ENCODE data around the gene FBH1.
"Not testable (repeated sequence)": the region's sequence is repeated elsewhere in the genome, so short reads cannot be mapped to it uniquely, and the experiment has no call there.

The FBH1 gene

DNA sequence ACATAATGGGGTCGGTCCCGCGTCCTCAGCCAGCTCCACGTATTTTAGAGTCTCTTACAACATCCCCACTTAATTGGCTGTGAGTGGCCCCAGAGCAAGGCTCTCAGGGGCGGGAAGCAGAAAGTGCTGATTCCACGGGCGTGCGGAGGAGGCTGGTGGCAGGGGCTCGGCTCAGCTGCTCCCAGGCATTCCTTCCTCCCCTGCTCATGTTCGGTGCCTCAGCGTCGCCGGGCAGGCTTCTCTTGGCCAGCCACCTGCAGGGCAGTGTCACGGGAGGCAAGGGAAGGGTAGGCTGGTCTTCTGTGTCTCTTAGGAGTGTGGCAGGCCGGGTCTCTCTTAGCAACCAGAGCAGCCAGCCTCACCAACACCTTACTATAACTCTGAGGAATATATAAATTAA is 53.5 kb downstream of the FBH1 start:
- no peak for DNase-seq

- peak; percentile 31 for DNase-seq
Measured at GRCh38 chr10:5944389-5945189, 54.5 kb downstream of the FBH1 start.

GRCh38 chr10:5945190-5945509 is 55.1 kb downstream of the FBH1 start:
- DNase-seq = no peak

DNA sequence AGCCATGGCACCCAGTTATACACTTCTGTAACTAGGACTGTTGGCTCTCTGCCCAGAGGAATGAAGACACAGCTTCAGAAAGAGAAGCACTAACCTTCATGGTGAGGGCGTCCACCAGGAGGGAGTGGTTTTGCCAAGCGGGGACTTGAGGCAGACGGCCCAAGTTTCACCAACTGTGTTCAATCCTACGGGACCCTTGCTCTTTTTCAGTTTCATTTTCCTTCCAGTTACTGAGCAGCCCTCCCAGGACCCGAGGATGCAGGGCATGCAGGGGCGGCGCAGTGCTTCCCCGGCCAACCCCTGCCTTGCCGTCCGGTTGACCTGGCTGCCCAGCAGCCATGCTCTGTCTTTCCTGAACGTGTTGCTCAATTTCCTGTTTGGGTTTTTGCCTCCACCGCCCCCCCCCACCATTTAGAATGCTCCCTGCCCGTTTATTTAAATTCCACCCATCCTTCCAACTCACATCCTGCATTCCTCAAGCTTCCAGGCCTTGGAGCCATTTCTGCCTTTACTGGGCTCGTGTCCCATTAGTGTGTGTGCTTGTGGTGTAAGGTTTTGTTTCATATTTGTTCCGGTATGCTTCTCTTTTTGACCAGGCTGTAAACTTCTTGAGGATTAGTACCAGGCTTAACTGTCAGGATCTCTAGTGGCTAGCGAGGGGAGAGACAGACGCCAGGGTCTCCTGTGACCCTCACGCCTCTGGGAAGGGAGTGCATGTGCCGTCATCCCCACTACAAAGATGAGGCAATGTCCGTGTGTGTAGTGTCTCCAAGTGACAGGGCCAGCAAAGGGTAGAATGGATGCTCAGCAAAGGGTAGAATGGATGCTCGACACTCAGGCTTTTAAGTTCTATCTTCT is 55.7 kb downstream of the FBH1 start:
- DNase-seq = no peak

- DNase-seq = not testable (repeated sequence)
Measured at GRCh38 chr10:5946419-5946775, 56.4 kb downstream of the FBH1 start.

DNA sequence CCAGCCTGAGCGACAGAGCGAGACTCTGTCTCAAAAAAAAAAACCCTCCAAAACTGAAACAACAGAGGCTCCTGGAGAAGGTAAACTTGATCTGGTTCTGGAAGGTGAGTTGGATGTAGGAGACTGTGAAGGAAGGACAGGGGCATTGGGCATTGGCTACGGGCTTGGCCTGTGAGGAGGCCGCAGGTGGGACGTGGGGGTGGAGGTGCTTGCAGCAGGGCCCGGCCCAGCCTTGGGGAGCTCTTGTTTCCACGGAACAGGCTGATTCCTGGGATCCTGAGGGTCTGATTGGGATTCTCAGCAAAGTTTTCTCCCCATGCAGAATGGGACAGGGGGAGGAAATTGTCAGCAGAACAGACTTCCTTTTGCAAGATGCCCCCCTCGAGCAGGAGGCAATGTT is 56.7 kb downstream of the FBH1 start:
- DNase-seq = no peak

- DNase-seq = no peak
Measured at GRCh38 chr10:5947471-5948207, 57.6 kb downstream of the FBH1 start.

GRCh38 chr10:5948208-5948585 is 58.2 kb downstream of the FBH1 start:
- DNase-seq = no peak

DNA sequence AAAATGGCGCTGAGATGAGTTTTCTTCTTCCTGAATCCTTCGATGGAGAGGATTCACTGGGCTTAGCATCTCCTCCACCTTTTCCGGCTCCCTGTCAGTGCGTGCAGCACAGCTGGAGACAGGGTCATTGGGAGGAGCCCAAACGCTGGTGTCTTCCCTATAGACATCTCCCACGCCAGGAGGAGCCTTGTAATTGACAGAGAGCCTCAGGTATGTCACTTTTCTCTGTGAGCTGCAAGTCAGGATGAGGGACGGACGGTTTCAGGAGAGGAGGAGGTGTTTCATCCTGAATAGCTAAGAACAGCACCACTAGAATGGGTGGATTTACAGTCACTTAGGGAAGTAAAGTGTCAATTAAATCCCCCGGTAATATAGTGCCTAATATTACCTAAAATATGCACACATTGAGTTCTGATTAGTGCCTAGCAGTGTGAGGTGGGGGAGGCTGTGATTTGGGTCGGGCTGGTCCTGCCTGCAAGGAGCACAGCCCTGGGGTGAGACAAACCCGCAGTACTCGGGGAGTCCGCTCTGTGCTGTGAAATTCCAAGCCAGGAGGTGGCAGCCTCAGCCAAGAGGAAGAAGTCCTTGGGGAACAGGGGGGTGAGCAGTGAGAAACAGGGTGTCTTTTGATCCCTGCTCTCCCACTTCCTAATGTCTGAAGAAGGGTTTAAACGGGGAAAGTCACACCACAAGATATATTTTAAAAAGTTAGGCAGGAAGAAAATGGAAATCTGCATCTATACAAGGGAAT is 59.1 kb downstream of the FBH1 start:
- no peak for DNase-seq

GRCh38 chr10:5951167-5951711 is 61.2 kb downstream of the FBH1 start:
- DNase-seq = no peak

- no peak for DNase-seq
Measured at GRCh38 chr10:5951721-5952407, 61.8 kb downstream of the FBH1 start.

DNA sequence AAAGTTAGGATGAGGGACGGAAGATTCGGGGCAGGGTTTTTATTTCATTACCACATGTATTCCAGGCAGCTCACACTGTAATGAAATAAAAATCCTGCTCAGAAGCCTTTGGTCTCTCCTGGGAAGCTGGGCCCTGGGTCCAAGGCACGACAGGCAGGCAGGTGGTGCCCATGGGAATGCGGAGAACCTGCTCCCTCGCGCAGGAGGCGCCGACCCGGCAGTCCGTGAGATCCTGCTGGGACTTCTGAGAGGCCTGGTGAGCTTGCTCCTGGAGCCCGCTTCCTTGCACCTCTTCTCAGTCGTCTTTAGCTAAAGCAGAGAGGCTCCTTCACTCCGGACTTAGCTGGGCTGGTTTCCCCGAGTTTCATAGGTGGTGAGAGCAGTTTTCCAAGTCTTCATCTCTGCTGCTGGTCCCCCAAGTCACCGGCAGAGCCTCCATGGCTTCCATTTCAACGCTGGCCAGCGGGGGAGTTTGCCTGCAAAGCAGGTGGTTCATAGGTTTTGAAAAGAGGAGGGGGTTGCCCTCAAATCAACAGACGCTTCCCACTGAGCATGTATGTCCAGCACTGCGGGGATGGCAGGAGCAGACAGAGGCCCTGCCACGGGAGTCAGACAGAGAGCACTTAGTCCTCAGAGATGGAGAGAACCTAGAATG is 62.8 kb downstream of the FBH1 start:
- no peak for DNase-seq

DNA sequence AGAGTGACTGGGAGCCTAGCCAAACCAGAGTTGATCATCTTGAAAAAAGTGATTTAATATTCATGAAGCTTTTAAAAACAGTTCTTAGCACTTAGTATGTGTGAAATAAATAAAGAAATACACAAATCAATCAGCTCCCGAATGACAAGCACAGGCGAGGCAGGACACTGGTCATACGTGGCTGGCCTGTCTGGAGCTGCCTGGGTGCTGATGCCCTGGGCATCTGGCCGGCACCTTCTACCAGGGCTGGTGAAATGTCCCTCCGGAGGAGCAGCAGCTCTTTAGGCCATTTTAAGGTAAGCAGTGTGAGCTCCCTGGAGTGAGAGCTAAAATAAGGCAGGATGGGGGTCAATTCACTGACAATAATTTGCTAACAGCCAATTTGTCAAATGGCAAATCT is 63.6 kb downstream of the FBH1 start:
- no peak for DNase-seq

DNA sequence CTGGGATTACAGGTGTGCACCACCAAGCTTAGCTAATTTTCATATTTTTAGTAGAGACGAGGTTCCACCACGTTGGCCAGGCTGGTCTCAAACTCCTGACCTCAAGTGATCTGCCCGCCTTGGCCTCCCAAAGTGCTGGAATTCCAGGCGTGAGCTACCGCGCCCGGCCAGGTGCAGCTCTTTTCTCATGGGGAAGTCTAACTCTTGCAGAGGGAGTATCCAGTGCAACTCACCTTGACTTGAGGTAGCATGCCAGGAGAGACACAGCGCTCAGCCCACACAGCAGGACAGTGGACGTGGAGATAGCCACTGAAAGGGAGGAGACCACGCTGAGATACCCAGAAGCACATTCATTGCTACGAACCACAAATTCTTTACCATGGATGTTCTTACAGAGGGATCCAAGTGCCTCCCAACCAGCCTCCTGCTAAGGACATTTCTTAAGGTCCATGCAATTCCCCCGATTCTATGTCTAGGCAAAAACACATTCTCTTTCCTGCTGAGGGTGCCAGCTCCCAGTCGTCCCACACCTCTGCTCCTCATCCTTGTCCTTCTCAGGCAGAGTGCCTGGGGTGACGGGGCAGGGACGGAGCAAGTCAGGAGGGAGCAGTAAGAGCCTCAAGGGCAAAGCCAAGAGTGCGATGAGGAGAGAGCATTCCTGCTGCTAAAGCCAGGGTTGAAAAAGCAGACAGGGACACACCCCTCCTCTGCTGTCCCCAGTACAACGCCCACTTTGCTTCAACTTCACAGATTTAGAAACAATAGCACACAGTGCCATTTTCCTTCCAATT is 66.3 kb downstream of the FBH1 start:
- DNase-seq = no peak

- no peak for DNase-seq
Measured at GRCh38 chr10:5958077-5958476, 68.0 kb downstream of the FBH1 start.

- no peak for DNase-seq
Measured at GRCh38 chr10:5958675-5959074, 68.6 kb downstream of the FBH1 start.

DNA sequence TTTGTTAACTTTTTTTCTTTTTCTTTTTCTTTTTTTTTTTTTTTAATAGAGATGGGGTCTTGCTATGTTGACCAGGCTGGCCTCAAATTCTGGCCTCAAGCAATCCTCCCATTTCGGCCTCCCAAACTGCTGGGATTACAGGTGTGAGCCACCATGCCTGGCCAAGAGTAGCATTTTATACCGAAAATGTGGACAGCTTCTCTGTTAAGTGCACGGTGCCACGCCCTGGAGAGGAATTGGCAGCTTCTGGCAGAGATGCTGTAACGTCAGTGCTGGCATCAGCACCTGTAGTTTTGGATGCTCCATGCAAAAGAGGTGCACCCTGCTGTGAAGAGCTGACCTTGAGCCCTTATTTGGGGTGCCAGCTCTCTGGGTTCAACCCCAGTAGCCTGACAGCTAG is 69.1 kb downstream of the FBH1 start:
- no peak for DNase-seq

- no peak for DNase-seq
Measured at GRCh38 chr10:5959581-5960069, 69.6 kb downstream of the FBH1 start.

DNA sequence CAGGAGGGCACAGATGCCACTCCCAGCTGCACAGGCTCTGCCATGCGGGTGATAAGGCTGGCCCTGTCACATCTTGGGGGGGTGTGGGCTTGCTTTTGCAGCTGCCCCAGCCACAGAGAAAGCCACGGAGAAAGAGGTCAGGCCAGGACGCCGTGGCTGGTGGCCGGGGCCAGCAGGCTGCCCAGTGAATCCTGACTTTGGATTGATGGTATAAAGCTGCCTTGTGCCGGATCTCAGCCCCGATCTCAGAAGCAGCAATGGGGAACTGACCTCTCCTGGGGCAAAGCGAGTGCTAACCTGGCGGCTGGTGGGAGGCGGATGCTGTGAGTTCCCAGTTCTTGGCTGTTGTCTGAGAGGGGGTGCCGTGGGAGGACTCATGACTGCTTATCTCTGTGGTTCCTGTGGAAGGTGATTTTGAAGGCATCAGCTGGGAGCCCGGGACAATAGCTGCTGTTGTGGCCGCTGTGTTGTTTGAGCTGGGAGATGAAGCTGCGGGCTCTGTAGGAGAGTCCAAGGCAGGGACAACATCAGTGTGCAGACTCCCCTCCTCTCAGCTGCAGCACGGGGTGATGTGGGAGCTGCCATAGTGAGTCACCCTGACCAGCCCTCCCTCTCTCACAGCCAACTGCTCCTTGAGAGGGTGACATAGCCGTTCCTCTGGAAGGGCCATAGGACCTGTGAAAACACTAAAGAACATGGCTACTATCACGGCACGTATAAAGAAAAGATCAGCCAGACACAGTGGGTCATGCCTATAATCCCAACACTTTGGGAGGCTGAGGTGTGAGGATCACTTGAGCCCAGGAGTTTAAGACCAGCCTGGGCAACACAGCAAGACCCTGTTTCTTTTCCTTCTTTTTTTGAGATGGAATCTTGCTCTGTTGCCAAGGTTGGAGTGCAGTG is 70.3 kb downstream of the FBH1 start:
- no peak for DNase-seq

GRCh38 chr10:5960973-5961275 is 70.9 kb downstream of the FBH1 start:
- DNase-seq = not testable (repeated sequence)
